ENCODE data around the gene XDH.

The XDH gene

GRCh38 chr2:31363956-31364750 lies 50.4 kb downstream of the XDH start:
- Histone ChIP-seq H3K36me3 (ENCODE audit: insufficient read depth, low read length) (no peaks in the 10 kb centered on the region), H4K20me1 (ENCODE audit: insufficient read depth, low read length) (no peaks in the 10 kb centered on the region), H3K27me3 (ENCODE audit: insufficient read depth, low read length) (no peaks in the 10 kb centered on the region), H3K27ac (ENCODE audit: low read depth, low read length, poor library complexity, severe bottlenecking) (no peak overlapping the region), H3K4me1 (ENCODE audit: insufficient read depth, low read length, severe bottlenecking) (no peaks in the 10 kb centered on the region), H3K4me3 (ENCODE audit: low read depth, low read length, poor library complexity, severe bottlenecking) (no peak overlapping the region), H3K79me2 (ENCODE audit: insufficient read depth, low read length) (no peaks in the 10 kb centered on the region), H2AFZ (ENCODE audit: low read length) (no peak overlapping the region), H3K9me2 (ENCODE audit: low read depth, low read length) (no peaks in the 10 kb centered on the region), H3F3A (ENCODE audit: insufficient read depth, low read length) (no peaks in the 10 kb centered on the region), H3K4me2 (ENCODE audit: low read length) (no peak overlapping the region), H3K9me3 (ENCODE audit: low read length) (no peaks in the 10 kb centered on the region), H3K9ac (ENCODE audit: low read length) (no peak overlapping the region)
- TF ChIP-seq CTCF (IDR thresholded peaks at IDR 0.05; ENCODE audit: low read length) (no peak), EZH2 (IDR thresholded peaks at IDR 0.05; ENCODE audit: borderline replicate concordance, low read length) (no peak)

GRCh38 chr2:31362581-31362980 lies 52.0 kb downstream of the XDH start:
- no peak overlapping the region for H3K4me2 ChIP-seq (ENCODE audit: low read length)
- H3K79me2 ChIP-seq (ENCODE audit: insufficient read depth, low read length) = no peaks in the 10 kb centered on the region
- H3K4me1 ChIP-seq (ENCODE audit: insufficient read depth, low read length, severe bottlenecking) = no peaks in the 10 kb centered on the region
- H3K9ac ChIP-seq (ENCODE audit: low read length) = no peak overlapping the region
- H3F3A ChIP-seq (ENCODE audit: insufficient read depth, low read length) = no peaks in the 10 kb centered on the region
- no peaks in the 10 kb centered on the region for H4K20me1 ChIP-seq (ENCODE audit: insufficient read depth, low read length)
- no peaks in the 10 kb centered on the region for H3K27me3 ChIP-seq (ENCODE audit: insufficient read depth, low read length)
- TF ChIP-seq EZH2 (IDR thresholded peaks at IDR 0.05; ENCODE audit: borderline replicate concordance, low read length) = no peak
- TF ChIP-seq CTCF (IDR thresholded peaks at IDR 0.05; ENCODE audit: low read length) = no peak
- no peaks in the 10 kb centered on the region for H3K9me3 ChIP-seq (ENCODE audit: low read length)
- H2AFZ ChIP-seq (ENCODE audit: low read length) = no peak overlapping the region
- no peak overlapping the region for H3K4me3 ChIP-seq (ENCODE audit: low read depth, low read length, poor library complexity, severe bottlenecking)
- no peaks in the 10 kb centered on the region for H3K9me2 ChIP-seq (ENCODE audit: low read depth, low read length)
- H3K27ac ChIP-seq (ENCODE audit: low read depth, low read length, poor library complexity, severe bottlenecking) = no peak overlapping the region
- no peaks in the 10 kb centered on the region for H3K36me3 ChIP-seq (ENCODE audit: insufficient read depth, low read length)

GRCh38 chr2:31359229-31359628 lies 55.3 kb downstream of the XDH start:
- Histone ChIP-seq H3K36me3 (ENCODE audit: insufficient read depth, low read length) (no peaks in the 10 kb centered on the region), H3K9me2 (ENCODE audit: low read depth, low read length) (no peaks in the 10 kb centered on the region), H3K79me2 (ENCODE audit: insufficient read depth, low read length) (no peaks in the 10 kb centered on the region), H3K4me2 (ENCODE audit: low read length) (no peak overlapping the region), H3F3A (ENCODE audit: insufficient read depth, low read length) (no peaks in the 10 kb centered on the region), H2AFZ (ENCODE audit: low read length) (no peak overlapping the region), H4K20me1 (ENCODE audit: insufficient read depth, low read length) (no peaks in the 10 kb centered on the region), H3K4me3 (ENCODE audit: low read depth, low read length, poor library complexity, severe bottlenecking) (no peak overlapping the region), H3K4me1 (ENCODE audit: insufficient read depth, low read length, severe bottlenecking) (no peaks in the 10 kb centered on the region), H3K27me3 (ENCODE audit: insufficient read depth, low read length) (no peaks in the 10 kb centered on the region), H3K9ac (ENCODE audit: low read length) (no peak overlapping the region), H3K27ac (ENCODE audit: low read depth, low read length, poor library complexity, severe bottlenecking) (no peak overlapping the region), H3K9me3 (ENCODE audit: low read length) (no peaks in the 10 kb centered on the region)
- no peak for TF ChIP-seq EZH2 (IDR thresholded peaks at IDR 0.05; ENCODE audit: borderline replicate concordance, low read length)
- no peak for TF ChIP-seq CTCF (IDR thresholded peaks at IDR 0.05; ENCODE audit: low read length)
